Measurements from ENCODE around the gene IGFN1.

DNA sequence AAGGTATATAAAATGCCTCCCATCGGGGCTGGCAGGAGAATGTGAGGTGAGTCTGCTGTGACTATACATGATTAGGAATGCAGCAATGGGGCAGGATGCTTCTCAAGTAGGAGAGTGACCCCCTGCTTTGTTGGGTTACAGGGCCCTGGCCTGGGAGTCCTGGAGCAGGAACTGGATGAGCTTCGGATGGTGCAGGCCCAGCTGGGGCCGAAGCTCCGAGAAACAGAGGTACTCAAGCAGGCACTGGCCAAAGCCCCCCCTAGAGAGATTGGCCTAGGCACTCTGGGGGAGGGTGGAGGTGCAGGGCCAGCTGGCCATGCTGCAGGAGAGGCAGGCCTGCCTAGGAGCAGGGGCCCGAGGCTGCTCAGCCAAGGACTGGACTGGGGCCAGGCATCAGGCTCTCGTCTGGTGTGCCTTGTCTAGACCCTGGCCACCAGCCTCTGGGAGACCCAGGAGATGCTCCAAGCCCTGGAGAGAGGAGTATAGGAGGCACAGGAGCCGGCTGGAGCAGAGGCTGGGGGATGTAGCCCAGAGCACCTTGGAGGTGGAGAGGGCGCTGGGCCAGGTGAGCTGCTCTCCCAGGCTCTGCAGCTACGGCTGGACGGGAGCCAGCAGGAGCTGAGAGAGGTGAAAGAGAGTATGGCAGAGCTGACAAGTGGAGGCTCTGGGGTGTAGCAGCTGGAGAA is 59.8 kb downstream of the IGFN1 start:
- TF ChIP-seq, protein P1, sequence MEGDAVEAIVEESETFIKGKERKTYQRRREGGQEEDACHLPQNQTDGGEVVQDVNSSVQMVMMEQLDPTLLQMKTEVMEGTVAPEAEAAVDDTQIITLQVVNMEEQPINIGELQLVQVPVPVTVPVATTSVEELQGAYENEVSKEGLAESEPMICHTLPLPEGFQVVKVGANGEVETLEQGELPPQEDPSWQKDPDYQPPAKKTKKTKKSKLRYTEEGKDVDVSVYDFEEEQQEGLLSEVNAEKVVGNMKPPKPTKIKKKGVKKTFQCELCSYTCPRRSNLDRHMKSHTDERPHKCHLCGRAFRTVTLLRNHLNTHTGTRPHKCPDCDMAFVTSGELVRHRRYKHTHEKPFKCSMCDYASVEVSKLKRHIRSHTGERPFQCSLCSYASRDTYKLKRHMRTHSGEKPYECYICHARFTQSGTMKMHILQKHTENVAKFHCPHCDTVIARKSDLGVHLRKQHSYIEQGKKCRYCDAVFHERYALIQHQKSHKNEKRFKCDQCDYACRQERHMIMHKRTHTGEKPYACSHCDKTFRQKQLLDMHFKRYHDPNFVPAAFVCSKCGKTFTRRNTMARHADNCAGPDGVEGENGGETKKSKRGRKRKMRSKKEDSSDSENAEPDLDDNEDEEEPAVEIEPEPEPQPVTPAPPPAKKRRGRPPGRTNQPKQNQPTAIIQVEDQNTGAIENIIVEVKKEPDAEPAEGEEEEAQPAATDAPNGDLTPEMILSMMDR (IDR thresholded peaks at IDR 0.05): no peak
- TF ChIP-seq ZFX (IDR thresholded peaks at IDR 0.05; ENCODE audit: borderline replicate concordance): no peak

All from 22Rv1 (cell line).